NCI-H146 treated with DMSO at 0.1 percent for 48 hours (cell line): ENCODE measurements around the gene GPR107.

Experiments used
- DNase-seq: peaks from one replicate; lab custom pipeline; 2025; ENCODE audit not compliant: unreplicated experiment; lab: John Stamatoyannopoulos, UW

Gene GPR107

DNA sequence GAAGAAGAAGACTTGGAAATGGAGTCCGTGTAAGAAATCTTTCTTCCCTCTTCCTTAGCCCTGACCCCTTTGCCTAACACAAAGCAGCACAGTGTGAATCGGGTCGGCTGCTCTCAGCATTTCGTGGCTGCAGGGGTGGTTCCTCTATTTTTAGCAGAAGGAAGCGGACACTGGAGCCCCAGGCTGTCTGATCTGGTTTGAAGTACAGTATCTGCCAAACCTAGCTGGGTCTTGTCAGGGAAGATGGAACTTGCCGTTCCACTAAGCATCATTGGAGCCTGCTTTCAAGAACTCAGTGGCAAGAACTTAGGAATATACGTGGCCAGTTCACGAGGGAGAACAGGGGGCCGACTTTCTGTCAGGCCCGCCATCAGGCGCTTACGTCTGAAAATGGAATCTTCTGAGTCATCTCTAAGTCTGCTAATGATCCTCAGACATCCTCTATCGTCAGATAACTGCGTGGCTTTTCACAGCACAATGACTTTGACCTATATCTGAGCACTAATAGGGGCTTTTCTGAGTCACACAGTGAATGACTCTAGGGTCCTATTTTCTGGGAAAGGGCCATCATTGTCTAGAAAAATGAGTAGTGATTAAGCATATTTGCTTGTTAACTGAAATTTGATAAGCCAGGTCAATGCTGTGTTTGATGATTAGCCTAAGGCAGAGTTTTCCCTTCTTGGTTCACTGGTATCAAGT, 75.2 kb downstream of the GPR107 start:
- DNase-seq: peak; percentile 37

DNA sequence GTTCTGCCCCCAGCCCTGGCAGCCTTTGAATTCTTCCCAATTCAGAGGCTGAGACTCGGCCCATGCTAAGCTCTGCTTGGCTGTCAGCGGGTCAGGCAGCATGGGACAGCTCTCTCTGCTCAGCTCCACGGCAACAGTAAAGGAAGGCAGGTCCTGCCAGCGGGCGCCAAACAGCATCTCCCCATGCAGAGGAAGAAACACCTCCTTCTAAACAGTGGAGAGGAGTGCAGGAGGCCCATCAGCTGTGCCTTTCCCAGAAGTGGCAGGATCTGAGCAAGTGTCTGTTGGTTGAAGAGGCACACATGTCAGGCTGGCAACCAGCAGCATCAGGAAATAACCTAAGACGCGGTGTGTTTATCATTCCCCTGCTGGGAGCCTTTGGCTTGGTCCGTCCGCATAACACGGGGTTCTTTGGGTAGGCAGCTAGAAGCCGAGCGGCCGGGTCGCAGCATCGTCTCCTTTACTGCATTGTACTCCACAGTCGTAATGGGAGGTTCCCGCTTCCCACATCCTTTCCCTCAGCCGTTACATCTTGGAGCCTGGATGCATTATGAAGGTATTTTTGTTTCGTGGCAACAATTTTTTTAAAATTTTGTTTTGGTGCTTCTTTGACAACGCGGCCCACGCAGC, 75.8 kb downstream of the GPR107 start:
- DNase-seq: no peak

DNA sequence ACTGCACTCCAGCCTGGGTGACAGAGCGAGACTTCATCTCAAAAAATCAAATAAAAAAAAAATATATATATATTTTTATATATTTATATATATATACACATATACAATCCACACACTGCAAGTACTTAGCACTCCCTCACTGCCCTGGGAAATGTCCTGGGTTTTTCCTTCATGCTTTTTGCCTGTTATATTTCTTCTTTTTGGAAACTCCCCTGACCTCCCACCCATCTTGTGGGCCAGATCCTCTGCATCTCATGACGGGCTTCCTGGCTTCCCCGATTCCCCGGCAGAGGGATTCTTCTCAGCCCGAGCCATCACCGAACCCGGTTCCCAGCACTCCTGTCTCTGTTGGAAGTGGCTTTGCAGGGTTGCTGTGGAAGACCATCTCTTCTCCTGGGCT, 79.0 kb downstream of the GPR107 start:
- no peak for DNase-seq

DNA sequence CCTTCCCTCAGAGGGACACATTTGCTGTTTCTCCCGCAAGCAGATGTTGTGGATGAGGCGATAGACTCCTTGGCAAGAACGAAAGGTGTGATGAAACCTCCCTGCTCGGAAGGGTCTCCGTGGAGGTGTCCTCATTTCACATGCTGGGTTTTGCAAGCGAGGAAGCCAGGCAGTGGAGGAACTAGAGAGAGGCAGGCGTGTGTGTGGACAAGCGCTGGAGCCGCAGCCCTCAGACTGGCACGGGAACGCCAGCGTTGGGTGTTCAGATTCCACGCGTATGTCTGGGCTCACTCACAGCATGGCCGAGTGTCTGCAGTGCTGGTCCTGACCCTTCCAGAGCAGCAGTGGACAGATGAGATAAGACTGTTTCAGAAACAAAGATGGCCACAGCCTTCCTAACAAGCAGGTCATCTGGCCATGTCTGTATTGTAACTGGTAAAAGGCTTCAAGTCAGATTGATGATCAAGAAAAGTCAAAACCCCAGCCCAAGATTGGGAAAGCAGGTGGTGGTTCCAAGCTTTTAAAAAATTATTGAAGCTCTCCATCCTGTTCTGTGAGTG, 83.5 kb downstream of the GPR107 start:
- no peak for DNase-seq

DNA sequence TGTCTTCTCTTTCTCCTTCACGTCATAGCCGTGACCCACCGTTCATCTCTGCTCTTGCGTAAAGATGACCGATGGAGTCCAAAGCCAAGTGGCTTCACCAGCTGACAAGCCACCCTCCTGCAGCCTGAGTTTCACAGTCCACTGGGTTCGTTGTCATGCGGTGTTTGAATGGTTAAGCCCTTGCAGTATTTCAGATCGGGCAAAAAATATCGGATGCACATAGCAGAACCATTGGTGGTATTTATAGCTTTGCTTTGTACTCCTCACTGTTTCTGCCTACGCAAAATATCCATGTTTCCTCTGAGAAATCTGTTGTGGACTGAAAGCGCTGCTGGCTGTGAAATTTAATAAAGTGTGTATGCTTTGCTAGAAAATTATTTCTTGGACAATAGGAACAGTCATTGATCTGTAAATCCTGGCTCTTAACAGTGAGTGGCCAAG, 84.0 kb downstream of the GPR107 start:
- DNase-seq: no peak

DNA sequence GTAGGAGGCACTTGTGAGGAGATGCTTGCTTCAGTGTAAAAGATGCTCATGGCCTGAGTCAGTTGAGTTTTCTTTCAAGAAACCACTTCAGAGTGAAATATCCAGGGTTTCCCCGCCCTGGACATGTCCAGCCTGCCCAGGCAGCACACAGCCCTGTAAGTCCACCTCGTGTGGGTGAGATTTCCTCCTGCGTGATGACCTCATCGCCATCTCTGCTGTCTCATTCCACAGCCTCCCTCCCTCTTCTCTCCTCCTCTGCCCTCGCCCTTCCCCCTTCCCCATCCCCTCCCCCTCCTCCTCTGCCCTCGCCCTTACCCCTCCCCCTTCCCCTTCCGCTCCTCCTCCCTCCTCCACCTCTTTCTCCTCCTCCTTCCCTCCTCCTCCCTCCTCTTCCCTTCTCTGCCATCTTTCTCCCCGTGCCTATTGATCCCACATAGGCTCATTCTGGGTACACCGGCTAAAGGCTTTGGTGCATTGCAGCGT, 84.5 kb downstream of the GPR107 start:
- DNase-seq: no peak

DNA sequence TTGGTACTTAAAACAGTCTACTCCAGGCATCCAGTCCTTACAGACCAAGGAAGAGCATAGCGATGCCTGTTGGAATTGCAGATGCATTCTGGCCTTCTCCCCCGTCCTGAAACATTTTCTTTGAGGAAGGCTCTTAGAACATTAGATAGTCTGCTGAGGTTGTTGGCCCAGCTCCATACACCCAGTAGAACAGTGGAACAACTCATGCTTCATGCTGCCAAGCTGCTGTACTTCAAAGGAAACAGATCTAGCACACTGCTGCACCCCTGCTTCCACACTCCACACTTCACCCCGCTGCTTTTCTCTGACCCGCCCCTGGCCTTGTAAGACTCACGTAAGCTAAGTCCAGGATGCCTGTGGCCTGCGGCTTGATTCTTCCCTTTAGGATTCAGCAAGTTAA, 85.1 kb downstream of the GPR107 start:
- DNase-seq: no peak

DNA sequence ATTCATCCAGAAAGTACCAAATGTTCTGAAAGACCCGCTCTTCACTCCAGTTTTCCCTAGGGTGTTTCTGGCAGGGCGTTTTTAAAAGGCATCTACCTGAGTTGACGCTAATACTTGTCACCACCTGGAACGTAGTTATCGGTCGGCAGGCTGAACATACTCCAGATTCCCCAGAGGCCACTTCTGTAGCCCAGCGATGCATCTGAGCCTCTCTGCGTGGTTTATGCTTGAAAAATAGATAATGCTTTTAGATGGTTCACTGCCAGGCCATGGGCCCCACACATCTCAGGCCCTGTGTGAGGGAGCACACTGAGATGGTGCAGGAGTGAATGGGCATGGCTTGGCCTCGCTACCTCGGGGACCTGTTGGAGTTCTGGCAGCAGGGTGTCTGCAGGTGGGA, 85.5 kb downstream of the GPR107 start:
- DNase-seq: no peak

DNA sequence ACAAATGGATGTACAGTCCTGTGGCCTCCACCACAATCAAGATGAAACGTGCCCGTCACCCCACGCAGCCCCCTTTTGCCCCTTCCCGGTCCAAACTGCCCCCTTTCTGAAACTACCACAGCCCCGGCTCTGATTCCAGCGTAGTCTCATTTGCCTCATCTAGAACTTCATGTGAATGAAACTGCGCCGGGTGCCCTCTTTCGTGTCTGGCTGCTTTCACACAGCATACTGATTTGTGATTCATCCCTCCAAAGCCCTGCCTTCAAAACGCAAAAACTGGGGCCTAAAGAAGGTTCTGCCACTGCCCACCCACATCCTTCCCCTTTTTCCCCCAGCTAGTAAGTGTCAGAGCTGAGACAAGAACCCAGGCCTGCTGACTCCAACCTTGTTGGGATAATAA, 87.0 kb downstream of the GPR107 start:
- DNase-seq: no peak

DNA sequence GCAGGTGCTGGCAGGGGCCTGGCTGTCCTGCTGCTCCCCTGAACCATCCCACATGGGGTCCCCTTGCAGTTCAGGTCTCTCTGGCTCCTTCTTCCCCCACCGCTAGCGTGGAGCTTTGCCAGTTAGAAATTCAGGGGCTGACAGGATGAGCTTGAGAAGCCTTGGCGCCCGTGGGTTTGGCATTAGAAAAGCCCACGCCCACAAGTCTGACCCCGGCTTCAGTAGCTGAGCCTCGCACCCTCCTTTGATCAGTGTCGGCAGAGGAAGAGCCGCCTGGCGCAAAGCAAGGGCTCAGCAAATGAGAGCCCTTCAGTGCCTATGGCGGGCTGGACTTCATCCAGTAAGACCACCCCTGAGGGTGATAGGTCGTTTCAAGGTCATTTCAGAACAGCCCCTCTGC, 88.3 kb downstream of the GPR107 start:
- DNase-seq: no peak

DNA sequence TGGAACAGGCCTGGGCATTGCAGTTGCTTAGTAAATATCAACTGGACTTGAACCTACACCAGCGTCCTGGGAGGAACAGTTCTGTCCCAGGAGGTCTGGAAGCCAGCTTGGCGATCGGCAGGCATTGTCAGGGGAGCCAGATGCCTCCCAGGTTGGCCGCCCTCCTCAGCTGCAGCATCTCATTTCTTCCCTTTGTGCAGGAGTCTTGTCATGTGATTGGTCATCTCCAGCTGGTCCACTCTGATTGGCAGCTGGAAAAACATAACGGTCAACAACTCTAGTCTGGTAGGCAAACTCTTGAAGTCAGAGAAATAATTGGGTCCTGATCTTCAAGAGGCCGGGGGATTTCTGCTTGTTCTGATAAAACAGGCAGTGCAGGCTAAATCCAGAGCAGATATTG, 88.9 kb downstream of the GPR107 start:
- DNase-seq: no peak

DNA sequence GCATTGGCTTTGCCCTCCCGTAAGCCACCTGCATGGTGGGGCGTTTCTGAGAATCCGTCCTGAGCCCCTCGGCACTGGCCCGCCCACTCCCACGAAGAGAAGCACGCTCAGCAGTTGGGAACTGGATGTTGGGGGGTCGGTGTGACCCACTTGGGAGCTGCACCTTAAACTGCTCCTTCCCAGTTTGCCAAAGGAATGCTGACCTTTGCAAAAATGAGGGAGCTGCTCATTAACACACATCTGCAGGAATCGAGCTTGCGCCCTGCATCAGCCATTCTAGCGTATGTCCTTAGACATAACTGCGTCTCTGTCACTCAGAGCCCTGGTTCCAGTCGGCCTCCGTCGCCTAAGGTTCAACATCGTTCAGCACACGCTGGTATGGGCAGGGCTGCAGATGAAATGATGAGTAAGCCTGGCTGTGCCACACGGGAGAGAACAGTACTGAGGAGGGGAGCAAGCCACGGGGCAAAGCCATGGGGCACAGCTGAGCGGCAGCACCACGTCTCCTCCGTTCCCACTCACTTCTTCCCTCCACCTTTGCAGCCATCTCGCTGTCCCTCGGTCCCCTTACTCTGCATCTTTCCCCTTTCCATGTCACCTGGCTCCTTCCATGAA, 89.7 kb downstream of the GPR107 start:
- no peak for DNase-seq

DNA sequence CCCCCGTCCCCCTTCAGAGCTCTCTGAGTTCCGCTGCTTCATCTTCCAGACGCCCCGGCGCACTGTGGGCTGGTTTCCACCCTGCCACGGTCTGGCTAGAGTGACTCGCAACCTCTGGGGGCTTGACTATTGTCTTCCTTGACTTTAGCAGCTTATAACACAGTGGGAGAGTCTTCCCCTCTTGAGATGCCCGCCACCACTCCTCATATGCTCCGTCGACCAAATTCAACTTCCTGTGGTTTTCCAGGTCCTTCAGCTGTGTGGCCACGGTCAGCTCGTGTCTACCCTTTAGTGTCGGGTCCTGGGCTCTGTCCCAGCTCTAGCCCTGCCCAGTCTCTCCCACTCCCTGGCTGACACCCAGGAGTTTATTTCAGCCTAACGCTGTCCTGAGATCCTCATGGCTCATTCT, 90.3 kb downstream of the GPR107 start:
- no peak for DNase-seq

DNA sequence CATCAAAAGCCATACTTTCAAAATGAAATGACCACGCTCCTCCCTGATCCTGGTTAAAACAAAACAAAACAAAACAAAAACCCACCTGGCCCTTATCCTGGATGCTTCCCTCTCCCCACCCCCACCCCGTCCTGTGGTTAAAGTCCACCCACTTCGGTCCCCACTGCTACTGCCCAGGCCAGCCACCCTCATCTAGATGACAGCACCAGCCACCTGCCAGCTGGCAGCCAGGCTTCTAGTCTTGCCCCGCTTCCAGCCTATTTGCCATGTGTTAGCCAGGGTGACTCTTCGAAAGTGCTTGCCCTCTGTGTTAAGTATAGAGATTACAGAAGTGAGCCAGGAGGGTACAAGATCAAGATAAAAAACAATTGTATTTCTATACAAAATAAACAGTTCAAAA, 91.0 kb downstream of the GPR107 start:
- DNase-seq: no peak

DNA sequence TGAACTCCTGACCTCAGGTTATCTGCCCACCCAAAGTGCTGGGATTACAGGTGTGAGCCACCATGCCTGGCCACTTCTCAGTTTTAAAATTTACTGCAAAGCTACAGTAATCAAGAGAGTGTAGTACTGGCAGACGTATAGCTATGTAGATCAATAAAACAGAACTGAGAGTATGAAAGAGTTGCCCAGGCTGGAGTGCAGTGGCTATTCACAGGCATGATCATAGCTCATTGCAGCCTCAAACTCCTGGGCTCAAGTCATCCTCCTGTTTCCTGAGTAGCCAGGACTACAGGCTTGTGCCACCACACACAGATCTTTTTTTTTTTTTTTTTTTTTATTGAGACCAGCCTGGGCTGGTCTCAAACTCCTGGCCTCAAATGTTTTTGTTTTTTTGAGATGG, 92.0 kb downstream of the GPR107 start:
- no peak for DNase-seq

DNA sequence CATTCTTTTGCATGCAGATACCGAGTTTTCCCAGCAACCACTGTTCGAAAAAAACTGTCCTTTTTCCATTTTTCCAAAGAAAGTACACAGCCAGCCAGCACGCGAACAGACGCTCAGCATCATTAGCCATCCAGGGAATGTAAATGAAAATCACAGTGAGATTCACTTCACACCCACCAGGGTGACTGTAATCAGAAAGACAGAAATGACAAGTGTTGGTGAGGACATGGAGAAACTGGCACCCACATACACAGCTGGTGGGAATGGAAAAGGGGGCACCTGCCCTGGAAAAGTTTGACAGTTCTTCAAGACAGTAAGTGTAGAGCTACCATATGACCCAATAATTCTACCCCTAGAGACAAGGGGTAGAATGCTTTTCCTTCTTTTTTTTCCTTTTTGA, 93.5 kb downstream of the GPR107 start:
- DNase-seq: no peak

DNA sequence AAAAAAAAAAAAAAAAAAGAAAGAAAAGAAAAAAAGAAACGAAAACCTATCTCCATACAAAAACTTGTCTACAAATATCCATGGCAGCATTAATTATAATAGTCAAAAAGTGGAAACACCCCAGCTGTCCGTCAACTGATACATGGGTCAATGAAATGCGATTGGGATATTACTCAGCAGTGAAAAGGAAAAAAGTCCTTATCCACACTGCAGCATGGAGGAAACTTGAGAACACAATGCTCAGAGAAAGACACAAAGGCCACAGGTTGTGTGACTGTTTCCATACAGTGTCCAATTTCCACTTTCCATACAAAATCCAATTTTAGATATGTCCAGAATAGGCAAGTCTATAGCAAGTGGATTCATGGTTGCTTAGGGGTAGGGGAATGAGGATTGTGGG, 94.2 kb downstream of the GPR107 start:
- DNase-seq: no peak

DNA sequence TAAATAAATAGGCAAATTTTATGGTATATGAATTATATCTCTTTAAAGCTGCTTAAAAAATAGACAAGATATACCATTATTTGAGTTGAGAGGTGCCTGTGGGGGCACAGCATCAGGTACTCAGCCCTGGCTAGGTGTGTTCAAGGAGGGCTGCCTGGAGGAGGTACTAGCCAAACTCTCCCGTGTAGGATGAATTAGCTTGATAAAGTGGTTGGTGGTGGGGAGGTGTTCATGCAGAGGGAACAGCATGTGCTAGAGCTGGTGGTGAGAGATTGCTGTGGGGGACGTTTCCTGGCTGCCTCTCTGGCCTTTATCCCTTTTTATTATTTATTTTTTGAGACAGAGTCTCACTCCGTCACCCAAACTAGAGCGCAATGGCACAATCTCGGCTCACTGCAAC, 95.3 kb downstream of the GPR107 start:
- no peak for DNase-seq

DNA sequence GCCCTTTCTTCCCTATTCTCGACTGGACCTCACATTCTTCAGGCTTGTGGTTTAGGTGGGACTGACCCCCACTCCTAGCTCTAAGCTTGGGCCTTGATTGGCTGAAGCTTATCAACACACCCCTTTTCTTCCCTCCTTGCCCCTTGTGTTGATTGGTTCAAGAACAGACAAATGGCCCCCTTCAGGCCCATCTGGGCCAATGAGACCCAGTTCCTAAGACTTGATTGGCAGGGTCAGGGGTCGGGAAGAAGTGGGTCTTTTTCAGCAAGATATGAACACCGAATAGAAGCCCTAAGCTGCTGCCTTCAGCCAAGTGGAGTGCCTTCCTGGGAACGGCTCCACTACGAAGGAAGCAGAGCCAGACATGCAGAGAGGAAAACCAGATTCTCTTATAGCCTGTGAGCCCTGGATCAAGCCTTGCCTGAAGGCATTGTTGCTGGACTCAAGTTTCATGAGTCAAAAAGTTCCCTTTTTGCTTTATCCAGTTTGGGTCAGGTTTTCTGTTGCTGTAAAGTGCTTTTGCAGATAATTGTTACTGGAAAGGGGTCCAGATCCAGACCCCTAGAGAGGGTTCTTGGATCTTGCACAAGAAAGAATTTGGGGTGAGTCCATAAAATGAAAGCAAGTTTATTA, 96.1 kb downstream of the GPR107 start:
- no peak for DNase-seq

DNA sequence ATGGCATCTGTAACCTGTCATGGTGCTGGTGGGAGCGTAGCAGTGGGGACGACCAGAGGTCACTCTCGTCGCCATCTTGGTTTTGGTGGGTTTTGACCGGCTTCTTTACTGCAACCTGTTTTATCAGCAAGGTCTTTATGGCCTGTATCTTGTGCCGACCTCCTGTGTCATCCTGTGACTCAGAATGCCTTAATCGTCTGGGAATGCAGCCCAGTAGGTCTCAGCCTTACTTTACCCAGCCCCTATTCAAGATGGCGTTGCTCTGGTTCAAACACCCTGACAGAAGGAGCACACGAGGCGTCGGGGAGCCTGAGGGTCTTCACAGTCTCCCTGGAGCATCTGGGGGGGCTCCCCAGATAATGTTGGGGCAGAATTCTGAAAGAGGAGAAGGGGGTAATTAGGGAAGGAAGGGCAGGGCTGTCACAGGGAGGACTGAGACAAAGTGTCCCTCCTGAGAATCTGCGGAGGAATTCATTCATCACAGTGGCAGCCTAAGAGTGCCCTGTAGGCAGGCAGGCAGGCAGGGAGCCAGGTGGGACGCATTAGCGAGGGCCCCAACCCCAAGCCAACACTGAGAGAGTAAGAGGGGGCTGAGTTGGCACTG, 97.2 kb downstream of the GPR107 start:
- DNase-seq: no peak

DNA sequence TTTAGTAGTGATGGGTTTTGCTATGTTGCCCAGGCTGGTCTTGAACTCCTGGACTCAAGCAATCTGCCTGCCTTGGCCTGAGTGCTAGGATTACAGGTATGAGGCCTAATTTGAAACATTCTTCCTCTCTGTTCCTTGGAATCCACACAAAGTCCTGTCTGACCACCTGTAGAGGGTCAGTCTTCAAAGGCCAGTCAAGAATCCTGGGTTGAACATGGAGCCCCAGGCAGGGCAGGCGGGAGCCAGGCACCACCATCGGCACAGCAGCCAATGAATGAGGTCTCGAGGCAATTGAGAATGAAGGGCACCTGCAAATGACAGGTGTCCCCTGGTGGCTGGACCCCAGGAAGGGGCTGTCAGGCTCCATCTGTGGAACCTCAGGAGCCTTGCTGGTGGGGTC, 101.1 kb downstream of the GPR107 start:
- DNase-seq: no peak
